Measurements from ENCODE around the gene TYW1B. TPM values are rescaled to one million over a fixed set of nuclear protein-coding genes. Genes with fewer than 3 reads are reported as not detected.
"Not testable (repeated sequence)": the region's sequence is repeated elsewhere in the genome, so short reads cannot be mapped to it uniquely, and the experiment has no call there.

TYW1B gene
- total and polyA plus RNA-seq, 2 donors (not counting 3 experiments of a cell fraction or from before 2014, with no cell fraction given), result 0.69 to 2.7 TPM

DNA sequence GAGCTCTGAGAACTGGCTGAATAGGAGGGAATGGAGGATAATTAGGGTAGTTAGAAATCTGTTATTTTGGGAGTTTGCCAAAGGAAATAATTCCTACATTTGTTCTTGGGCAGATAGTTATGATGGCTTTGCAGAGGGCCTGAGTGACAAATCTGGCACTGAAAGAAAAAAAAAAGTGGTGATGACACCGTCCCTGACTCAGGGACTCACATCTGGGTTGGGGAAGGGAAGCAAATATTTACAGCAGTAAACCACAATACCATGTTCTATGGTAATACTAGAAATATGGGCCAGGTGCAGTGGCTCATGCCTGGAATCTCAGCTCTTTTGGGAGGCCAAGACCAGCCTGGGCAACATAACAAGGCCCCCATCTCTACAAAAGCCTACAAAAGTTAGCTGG is 29.9 kb upstream of the TYW1B start:
- BruUV-seq (replicated peaks); intact Hi-C loops (cut with micrococcal nuclease); FAIRE-seq: not testable (repeated sequence)

DNA sequence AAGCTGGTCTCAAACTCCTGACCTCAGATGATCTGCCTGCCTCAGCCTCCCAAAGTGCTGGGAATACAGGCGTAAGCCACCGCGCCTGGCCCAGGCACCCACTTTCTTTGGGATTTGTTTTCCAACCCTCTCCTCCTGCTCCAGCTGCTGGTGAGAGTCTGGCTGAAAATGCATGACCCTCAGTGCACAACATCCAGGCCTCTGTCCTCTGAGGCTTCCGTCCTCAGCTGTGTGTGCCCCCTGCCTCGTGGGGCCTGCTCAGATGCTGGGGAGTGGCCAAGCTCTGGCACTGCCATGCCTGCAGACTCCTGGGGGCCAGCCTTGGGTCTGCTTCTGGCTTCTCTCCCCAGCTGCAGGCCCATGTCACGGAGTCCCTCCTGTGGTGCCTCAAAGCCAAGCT is 27.3 kb upstream of the TYW1B start:
- CTCF ChIA-PET; H3K4me2 ChIP-seq (ENCODE audit: insufficient read depth, low read length); H3K9me1 ChIP-seq (replicated peaks; ENCODE audit: control insufficient read depth, extremely low read depth, insufficient read depth, low read length); BruUV-seq (replicated peaks); H2AFZ ChIP-seq (ENCODE audit: low read depth, low read length); H3K79me2 ChIP-seq (ENCODE audit: control insufficient read depth, insufficient read depth, low read length); FAIRE-seq; POLR2A ChIA-PET; H3K4me1 ChIP-seq (ENCODE audit: control insufficient read depth, extremely low read depth, insufficient read depth, low read length); H3K9ac ChIP-seq (replicated peaks; ENCODE audit: extremely low read depth, insufficient read depth, low read length); H3K4me3 ChIP-seq (replicated peaks in 1 of 3; ENCODE audit: insufficient read depth in 1 of 3, low read depth in 1 of 3, low read length in 3 of 3); intact Hi-C loops (cut with micrococcal nuclease); H3K36me3 ChIP-seq (ENCODE audit: control insufficient read depth in 2 of 2, extremely low read depth in 1 of 2, insufficient read depth in 2 of 2, low read length in 2 of 2); H3K27me3 ChIP-seq (ENCODE audit: control insufficient read depth in 2 of 2, insufficient read depth in 2 of 2, low read length in 2 of 2); H3K27ac ChIP-seq (ENCODE audit: insufficient read depth, low read depth, low read length); H4K20me1 ChIP-seq (replicated peaks; ENCODE audit: control insufficient read depth, extremely low read depth, insufficient read depth, low read length); H3K9me3 ChIP-seq (replicated peaks; ENCODE audit: control insufficient read depth, insufficient read depth, low read length); DNase-seq (ENCODE audit: low read depth, low spot score); dilution Hi-C loops (cut with MboI; ENCODE audit: extremely low pct_ligation_motif_present, low sequenced_read_pairs): not testable (repeated sequence)

More for the DNA sequence above, 29.9 kb upstream of the TYW1B start:
- H3K27ac ChIP-seq (ENCODE audit: insufficient read depth, low read depth, low read length); dilution Hi-C loops (cut with MboI; ENCODE audit: extremely low pct_ligation_motif_present, low sequenced_read_pairs); POLR2A ChIA-PET; DNase-seq (ENCODE audit: low read depth, low spot score); H3K9ac ChIP-seq (replicated peaks; ENCODE audit: extremely low read depth, insufficient read depth, low read length); H4K20me1 ChIP-seq (replicated peaks; ENCODE audit: control insufficient read depth, extremely low read depth, insufficient read depth, low read length); H3K9me1 ChIP-seq (replicated peaks; ENCODE audit: control insufficient read depth, extremely low read depth, insufficient read depth, low read length); H3K9me3 ChIP-seq (replicated peaks; ENCODE audit: control insufficient read depth, insufficient read depth, low read length); CTCF ChIA-PET; H3K4me1 ChIP-seq (ENCODE audit: control insufficient read depth, extremely low read depth, insufficient read depth, low read length); H3K4me2 ChIP-seq (ENCODE audit: insufficient read depth, low read length); H3K36me3 ChIP-seq (ENCODE audit: control insufficient read depth in 2 of 2, extremely low read depth in 1 of 2, insufficient read depth in 2 of 2, low read length in 2 of 2); H3K79me2 ChIP-seq (ENCODE audit: control insufficient read depth, insufficient read depth, low read length); H3K27me3 ChIP-seq (ENCODE audit: control insufficient read depth in 2 of 2, insufficient read depth in 2 of 2, low read length in 2 of 2); H2AFZ ChIP-seq (ENCODE audit: low read depth, low read length); H3K4me3 ChIP-seq (replicated peaks in 1 of 3; ENCODE audit: insufficient read depth in 1 of 3, low read depth in 1 of 3, low read length in 3 of 3): not testable (repeated sequence)

GRCh38 chr7:72852937-72853336 is 24.9 kb upstream of the TYW1B start:
- CTCF ChIA-PET; H3K9me3 ChIP-seq (replicated peaks; ENCODE audit: control insufficient read depth, insufficient read depth, low read length); H3K27me3 ChIP-seq (ENCODE audit: control insufficient read depth in 2 of 2, insufficient read depth in 2 of 2, low read length in 2 of 2); H3K9me1 ChIP-seq (replicated peaks; ENCODE audit: control insufficient read depth, extremely low read depth, insufficient read depth, low read length); POLR2A ChIA-PET; H2AFZ ChIP-seq (ENCODE audit: low read depth, low read length); H3K4me2 ChIP-seq (ENCODE audit: insufficient read depth, low read length); dilution Hi-C loops (cut with MboI; ENCODE audit: extremely low pct_ligation_motif_present, low sequenced_read_pairs); H3K36me3 ChIP-seq (ENCODE audit: control insufficient read depth in 2 of 2, extremely low read depth in 1 of 2, insufficient read depth in 2 of 2, low read length in 2 of 2); H3K27ac ChIP-seq (ENCODE audit: insufficient read depth, low read depth, low read length); H3K4me1 ChIP-seq (ENCODE audit: control insufficient read depth, extremely low read depth, insufficient read depth, low read length); BruUV-seq (replicated peaks); H3K79me2 ChIP-seq (ENCODE audit: control insufficient read depth, insufficient read depth, low read length); intact Hi-C loops (cut with micrococcal nuclease); H3K4me3 ChIP-seq (replicated peaks in 1 of 3; ENCODE audit: insufficient read depth in 1 of 3, low read depth in 1 of 3, low read length in 3 of 3); DNase-seq (ENCODE audit: low read depth, low spot score); FAIRE-seq; H4K20me1 ChIP-seq (replicated peaks; ENCODE audit: control insufficient read depth, extremely low read depth, insufficient read depth, low read length); H3K9ac ChIP-seq (replicated peaks; ENCODE audit: extremely low read depth, insufficient read depth, low read length): not testable (repeated sequence)

- dilution Hi-C loops (cut with MboI; ENCODE audit: extremely low pct_ligation_motif_present, low sequenced_read_pairs); FAIRE-seq; intact Hi-C loops (cut with micrococcal nuclease): not testable (repeated sequence)
Observed at GRCh38 chr7:72850746-72851145, 22.7 kb upstream of the TYW1B start.

More at GRCh38 chr7:72850746-72851145, 22.7 kb upstream of the TYW1B start:
- POLR2A ChIA-PET; H3K27ac ChIP-seq (ENCODE audit: insufficient read depth, low read depth, low read length); H3K4me1 ChIP-seq (ENCODE audit: control insufficient read depth, extremely low read depth, insufficient read depth, low read length); H3K79me2 ChIP-seq (ENCODE audit: control insufficient read depth, insufficient read depth, low read length); H3K9me1 ChIP-seq (replicated peaks; ENCODE audit: control insufficient read depth, extremely low read depth, insufficient read depth, low read length); CTCF ChIA-PET; H2AFZ ChIP-seq (ENCODE audit: low read depth, low read length); H3K36me3 ChIP-seq (ENCODE audit: control insufficient read depth in 2 of 2, extremely low read depth in 1 of 2, insufficient read depth in 2 of 2, low read length in 2 of 2); H3K4me2 ChIP-seq (ENCODE audit: insufficient read depth, low read length); H3K27me3 ChIP-seq (ENCODE audit: control insufficient read depth in 2 of 2, insufficient read depth in 2 of 2, low read length in 2 of 2); H3K9me3 ChIP-seq (replicated peaks; ENCODE audit: control insufficient read depth, insufficient read depth, low read length); H3K9ac ChIP-seq (replicated peaks; ENCODE audit: extremely low read depth, insufficient read depth, low read length); H3K4me3 ChIP-seq (replicated peaks in 1 of 3; ENCODE audit: insufficient read depth in 1 of 3, low read depth in 1 of 3, low read length in 3 of 3); BruUV-seq (replicated peaks); H4K20me1 ChIP-seq (replicated peaks; ENCODE audit: control insufficient read depth, extremely low read depth, insufficient read depth, low read length); DNase-seq (ENCODE audit: low read depth, low spot score): not testable (repeated sequence)
